Measurements from ENCODE around the gene FYN.
"Not testable (repeated sequence)": the region's sequence is repeated elsewhere in the genome, so short reads cannot be mapped to it uniquely, and the experiment has no call there.

FYN gene

DNA sequence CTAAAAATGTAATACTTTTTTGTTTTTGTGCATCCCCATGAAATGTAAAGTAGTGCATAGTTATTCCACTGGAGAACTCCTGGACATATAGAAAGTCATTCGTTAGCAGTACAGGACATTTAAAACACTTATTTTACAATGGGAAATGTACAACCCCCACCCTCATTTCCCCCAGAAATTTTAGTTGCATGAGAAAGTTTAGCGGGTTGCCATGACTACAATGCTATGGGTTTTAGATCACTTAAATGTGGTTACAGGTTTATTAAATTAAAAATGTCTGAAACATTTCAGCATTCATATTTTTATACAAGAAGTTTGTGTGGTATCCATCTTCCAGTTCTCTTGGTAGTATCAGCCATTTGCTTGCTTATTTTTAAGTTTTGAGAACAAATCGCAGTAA lies 212.7 kb downstream of the FYN start:
- DNase-seq (ENCODE audit: low read depth): no peak

DNA sequence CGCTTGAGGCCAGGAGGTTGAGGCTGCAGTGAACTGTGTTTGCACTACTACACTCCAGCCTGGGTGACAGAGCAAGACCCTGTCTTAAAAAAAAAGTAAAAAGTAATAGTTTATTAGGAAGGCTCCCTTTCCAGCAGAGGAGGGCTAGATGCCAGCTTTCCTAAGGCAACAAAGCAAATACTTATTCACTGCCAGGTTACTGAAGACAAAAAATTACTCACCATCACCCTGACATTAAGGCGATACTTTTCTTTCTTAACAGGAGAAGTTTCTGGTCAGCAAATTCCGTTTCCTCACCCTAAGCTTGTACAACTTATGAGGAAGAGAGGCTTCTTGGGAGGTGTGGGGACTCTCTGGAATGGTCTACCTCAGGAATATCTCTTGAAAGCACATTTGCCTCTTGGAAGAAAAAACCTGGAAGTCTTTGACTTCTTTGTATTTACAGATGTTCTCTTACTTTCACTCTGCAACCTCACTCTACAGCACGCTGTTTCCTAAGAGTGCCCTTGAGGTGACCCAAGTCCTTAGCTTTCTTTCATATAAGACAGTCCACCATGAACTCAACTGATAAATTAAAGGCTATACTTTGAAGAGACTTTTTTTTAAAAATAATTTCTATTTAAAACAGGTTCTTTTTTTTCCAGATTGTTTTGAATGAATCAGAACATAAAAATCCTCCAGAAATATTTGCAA lies 214.6 kb downstream of the FYN start:
- DNase-seq (ENCODE audit: low read depth): peak; percentile 75

DNA sequence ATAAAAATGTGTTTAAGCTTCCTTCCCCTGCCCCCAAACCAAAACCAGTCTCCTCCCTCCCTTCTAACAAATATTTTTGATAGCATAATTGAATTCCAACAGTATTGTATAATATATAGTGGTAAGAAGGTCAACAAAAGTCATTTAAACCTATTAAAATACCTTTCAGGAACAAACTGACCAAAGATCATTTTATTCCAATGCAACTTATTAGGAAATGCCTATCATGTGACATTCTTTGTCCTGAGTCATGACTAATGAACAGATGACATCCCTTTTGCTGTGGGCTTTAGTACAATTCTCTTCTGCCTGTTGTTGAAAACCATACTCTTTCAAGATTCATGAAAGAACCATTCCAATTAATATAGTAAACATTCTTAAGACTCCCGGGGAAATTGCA lies 216.1 kb downstream of the FYN start:
- peak; percentile 83 for DNase-seq (ENCODE audit: low read depth)

DNA sequence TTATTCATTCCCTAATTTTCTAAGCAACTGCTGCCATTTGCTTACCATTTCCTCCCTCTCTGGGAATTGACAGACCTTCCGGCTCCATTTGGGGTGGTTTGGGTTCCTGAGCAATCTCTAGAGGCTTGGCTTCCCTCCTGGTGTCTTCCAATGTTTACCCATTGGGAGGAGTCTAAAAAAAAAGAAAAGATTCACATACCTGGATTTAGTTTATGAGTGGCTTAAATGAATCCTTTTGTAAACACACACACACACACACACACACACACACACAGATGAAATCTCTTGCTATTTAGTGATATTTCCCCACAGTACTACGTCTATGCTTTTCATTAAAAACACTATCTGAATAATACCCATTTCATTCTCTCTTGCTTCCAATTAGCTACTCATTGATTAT lies 219.3 kb downstream of the FYN start:
- no peak for DNase-seq (ENCODE audit: low read depth)

DNA sequence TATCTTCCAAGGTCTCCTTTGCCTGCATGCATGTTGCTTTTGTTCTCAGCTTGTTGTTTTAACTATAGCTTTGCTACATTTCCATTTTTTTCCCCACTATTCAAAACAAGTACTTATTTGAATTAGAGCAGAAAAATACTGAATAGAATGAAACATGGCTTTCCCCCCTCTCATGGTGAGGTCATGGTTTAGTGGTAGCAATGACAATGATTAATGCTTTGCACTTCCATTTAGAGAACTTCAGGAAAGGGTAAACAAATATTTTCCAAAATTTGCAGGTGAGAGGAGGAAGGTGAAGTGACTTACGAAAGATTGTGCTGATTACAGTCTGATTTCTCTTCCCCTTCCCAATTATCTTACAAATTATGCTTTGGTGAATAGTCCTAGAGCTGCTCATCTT lies 219.8 kb downstream of the FYN start:
- no peak for DNase-seq (ENCODE audit: low read depth)

DNA sequence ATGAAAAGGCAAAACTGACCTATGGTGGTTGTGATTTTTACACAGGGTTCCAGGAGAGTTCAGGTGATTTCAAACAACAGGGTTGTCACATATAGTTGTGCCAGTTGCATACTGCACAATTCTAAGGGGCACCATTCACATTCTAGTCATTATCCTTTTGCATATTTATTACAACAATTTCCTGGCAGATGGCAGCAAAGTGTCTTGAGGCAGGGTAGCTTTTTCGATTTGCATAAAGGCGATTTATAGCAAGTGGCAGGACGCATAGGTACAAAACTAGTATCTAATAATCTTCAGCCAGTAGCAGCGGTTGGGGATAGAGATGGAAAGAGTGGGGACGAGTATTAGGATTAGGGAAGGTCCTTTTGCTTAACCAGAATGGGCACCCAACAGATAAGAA lies 221.1 kb downstream of the FYN start:
- no peak for DNase-seq (ENCODE audit: low read depth)

DNA sequence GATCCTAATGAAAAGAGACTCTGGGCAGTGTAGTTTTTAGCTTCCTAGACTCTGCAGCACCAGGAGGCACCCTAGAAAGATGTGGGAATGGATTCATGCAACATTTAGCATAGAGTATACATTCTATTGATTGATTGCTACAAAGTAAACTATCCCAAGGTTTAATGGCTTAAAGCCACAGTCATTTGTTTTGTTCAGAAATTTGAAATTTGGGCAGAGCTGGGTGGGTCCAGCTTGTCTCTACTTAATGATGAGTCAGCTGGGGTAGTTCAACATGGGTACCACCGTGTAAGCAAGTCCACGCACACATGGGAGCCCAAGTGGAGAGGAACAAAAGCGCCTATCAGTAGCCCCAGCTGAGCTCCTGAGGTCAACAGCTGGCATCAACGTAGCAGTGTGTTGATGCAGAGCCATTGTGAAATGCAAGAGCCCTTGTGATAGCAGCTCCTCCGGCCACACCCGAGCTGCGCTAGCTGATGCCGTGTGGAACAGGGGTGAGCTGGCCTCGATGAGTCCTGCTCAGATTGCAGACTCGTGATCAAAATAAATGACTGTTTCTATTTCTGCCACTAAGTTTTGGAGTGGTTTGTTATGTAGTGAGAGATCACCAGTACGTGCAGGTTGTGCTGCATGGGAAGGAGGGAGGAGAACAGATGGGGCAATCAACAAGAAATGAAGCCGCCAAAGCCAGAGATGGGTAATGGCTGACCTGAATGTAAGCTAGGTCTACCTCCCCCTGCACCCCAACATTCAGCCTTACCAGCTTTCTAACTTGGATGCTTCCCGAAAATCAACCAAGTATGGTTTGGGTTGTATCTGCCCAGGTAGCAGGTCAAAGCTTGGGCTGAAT lies 221.8 kb downstream of the FYN start:
- peak; percentile 42 for DNase-seq (ENCODE audit: low read depth)

DNA sequence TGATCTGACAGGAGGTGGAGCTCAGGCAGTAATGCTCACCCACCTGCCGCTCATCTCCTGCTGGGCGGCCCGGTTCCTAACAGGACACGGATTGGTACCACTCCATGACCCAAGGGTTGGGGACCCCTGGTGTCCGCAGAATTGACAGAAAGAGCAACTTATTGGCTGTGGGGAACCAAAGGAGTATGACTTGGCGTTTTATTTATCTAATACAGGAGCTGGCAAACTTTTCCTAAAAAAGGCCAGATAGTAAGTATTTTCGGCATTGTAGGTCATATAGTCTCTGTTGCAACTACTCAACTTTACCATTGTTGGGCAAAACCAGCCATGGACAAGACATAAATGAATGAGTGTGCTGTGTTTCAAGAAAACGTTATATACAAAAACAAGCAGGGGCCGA lies 223.2 kb downstream of the FYN start:
- DNase-seq (ENCODE audit: low read depth): no peak

DNA sequence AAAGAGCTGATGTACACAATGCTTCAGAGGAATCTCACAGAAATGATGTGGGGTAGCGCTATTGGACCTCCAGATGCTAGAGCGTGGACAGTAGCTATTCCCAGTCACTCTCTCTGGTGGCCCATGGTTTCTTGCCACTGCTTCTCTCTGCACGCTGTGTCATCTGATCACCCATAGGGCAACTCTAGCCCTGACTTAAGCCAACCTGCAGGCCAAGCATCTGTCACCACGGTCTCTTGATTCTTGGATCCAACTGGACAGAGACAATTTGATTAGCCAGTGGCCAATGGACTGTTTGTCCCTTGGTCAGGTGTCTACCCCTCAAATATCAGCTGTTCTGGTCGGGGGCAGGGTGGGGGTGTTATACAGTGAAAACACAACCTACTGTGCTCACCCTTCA lies 225.2 kb downstream of the FYN start:
- DNase-seq (ENCODE audit: low read depth): no peak

DNA sequence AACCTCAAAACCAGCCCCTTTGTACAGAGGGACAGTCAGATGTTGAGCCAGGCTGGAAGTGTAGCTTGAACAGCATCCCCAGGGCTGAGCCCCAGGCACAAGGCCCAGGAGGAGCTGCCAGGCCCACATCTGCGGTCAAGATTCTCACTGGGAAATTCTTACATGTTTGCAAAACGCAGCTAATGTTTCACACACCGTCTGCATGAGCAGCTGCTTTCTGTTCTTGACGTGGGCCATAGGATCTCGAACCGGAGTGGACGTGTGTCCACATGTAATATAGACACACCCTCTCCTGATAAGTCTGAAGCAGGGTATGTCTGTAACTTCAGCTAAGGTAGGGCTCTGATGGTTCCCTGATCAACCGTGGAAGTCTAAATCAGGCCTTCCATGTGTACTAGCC lies 226.3 kb downstream of the FYN start:
- peak; percentile 92 for DNase-seq (ENCODE audit: low read depth)

DNA sequence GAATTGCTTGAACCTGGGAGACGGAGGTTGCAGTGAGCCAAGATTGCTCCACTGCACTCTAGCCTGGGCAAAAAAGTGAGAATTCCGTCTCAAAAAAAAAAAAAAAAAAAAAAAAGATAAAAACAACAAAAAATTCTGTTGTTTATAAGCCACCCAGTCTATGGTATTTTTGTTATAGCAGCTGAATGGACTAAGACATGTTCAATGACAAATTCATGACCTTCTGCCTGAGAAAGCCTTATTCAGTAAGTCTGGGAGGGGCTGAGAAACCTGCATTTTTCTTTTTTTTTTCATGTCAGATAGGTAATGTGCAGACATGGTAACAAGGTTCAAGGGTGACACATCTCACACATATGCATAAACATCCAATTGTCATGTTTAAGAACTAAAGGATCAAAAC lies 227.2 kb downstream of the FYN start:
- no peak for DNase-seq (ENCODE audit: low read depth)

DNA sequence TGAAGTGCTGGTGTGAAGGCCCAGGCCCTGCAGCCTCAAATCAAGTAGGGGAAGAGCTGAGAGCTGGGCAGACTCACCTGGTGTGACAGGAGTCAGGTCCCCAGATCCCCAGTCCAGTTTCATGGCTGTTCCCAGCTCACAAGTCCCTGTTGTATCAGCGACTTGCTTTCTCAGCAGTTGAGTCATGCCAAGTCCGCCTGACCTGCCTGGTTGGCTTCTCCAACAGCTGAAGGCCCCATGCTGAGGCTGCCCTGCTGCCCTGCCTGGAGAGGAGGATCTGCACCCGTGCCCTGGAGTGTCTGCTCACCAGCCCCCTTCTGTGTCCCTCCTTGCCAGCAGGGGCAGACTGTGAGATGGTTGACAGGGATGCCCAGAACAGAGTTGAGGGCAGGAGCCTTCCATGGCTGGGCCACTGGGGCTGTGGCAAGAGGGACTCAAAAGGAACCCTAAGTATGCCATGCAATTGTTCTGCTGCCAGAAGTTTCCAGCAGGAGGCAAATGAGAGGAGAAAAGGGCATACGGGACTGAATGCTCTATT lies 228.3 kb downstream of the FYN start:
- no peak for DNase-seq (ENCODE audit: low read depth)

DNA sequence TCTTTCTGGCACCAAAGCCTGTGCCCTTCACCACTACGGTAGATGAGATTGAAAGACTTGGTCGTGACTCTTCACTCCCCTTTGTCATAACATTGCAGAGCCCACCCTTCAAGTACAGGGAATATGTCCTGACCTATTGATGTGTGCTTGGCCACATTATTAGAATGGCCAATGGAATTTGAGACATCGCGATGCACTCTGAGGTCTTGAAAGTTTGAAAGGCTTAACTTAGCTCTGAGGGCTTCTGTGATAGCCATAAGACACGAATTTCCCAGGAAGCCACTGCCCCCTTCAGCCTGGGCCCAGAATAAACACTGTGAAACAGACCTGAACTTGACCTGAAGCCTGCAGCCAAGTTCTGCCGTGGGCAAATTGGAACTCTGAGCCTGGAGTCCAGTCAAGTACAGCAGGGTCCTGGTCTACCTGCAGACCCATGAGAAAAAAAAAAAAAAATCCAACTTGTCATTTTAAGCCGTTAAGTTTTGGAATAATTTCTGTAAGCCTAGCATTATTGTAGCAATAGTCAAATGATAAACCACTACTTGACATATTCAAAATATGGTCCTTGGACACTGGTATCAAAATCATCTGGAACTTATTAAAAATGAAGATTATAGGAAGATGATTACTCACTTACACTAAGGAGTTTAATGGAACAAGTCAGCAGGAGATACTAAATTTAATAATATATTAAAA lies 230.6 kb downstream of the FYN start:
- peak; percentile 71 for DNase-seq (ENCODE audit: low read depth)

DNA sequence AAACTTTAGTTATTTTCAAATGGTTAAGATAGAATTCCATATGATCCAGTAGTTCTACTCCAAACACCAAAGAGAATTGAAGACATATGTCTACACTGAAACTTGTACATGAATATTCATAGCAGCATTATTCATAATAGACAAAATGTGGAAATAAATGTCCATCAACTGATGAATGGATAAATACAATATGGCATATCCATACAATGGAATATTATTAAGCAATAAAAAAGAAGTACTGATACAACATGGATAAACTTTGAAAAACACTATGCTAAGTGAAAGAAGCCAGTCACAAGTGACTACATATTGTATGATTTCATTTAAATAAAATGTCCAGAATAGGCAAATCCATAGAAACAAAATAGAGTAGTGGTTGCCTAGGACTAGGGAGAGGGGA lies 234.0 kb downstream of the FYN start:
- DNase-seq (ENCODE audit: low read depth): no peak

DNA sequence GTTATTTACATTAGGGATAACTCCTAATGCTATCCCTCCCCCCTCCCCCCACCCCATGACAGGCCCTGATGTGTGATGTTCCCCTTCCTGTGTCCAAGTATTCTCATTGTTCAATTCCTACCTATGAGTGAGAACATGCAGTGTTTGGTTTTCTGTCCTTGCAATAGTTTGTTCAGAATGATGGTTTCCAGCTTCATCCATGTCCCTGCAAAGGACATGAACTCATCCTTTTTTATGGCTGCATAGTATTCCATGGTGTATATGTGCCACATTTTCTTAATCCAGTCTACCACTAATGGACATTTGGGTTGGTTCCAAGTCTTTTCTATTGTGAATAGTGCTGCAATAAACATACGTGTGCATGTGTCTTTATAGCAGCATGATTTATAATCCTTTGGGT lies 238.3 kb downstream of the FYN start:
- DNase-seq (ENCODE audit: low read depth): not testable (repeated sequence)

DNA sequence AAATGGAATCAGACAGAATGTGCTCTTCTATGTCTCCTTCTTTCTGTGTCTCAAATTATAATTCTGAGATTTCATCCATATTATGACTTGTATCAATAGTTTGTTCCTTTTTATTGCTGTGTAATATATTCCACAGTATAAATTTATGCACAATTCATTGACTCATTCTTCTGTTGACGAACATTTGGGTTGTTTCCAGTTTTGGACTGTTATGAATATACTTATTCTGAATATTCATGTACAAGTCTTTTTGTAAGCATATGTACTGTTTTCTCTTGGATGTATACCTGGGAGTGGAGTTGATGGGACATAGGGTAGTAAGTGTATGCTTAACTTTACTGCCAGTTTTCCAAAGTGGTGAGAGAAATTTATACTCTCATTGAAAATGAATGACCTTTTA lies 239.4 kb downstream of the FYN start:
- no peak for DNase-seq (ENCODE audit: low read depth)

DNA sequence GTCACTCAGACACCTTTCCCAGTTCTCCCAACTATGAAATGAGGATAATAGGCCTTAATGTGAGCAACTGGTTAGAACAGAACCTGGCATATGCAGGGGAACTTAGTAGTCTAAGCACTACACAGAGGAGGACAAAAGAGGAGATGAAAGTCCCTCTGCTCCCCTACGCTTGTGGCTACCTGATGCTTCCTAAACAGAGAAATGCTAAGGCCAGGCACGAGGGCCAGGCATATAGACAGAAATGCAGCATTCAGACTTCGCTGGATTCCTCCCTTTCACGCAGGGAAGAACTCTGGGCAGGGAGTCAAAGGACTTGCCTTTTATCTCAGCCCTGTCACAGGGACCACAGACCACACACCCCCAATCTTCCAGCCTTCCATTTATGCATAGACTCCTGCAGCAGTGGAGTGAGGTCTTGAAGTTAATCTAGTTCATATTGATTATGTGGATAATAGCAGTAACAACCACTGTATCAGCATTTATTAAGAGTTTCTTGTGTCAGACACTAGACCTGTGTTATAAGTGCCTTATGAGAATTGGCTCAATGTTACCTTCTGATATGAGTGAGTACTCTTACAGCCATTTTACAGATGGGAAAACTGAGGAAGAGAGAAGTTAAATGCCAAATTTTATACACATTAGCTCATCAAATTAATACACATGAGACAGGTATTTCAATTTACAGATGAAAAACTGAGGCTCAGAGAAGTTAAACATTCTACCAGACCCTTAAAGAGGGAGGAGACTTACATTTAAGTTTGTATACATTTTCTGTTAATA lies 240.6 kb downstream of the FYN start:
- DNase-seq (ENCODE audit: low read depth): no peak

DNA sequence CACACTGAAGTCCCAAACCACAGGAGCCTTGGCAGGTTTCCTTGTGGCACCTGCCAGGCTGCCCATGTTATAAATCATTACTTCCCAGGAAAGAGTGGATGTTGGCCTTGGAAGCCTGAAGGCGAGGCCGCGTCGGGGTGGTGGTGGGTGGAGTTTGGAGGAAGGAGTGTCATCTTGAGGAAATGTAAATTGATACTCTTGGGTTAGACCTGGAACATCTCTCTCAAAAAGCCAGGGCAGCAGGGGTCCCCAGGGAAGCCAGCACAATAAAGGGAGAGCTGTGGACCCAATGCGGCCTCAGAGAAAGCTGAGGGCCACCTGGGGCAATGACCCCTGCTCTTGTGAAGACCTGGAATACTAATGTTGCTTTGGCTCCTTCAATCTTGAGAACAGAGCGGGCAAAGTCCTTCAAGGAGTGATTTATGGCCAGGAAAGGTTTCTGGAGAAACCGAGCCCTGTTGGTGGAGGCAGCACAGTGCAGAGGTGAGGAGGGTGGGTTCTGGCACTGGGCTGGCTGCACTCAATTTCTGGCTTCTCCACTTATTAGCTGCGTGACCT lies 241.3 kb downstream of the FYN start:
- DNase-seq (ENCODE audit: low read depth): no peak

DNA sequence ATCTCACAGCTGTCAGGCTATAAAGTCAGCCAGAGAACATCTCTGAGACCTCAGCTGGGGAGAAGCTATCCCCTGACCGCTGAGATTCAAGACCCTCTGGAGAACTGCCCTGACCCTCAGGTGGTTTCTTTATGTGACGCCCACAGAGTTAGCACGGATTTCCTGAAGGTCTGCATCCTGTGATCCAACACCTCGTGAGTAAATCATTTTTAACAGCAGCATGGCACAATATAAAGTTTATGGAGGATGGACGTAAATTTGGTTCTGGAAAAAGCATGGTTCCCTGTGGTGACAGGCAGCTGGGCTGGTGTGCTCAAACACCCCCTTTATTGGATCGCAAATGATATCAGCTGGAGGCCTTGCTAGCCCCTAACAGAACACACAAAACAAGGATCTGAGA lies 242.2 kb downstream of the FYN start:
- no peak for DNase-seq (ENCODE audit: low read depth)

DNA sequence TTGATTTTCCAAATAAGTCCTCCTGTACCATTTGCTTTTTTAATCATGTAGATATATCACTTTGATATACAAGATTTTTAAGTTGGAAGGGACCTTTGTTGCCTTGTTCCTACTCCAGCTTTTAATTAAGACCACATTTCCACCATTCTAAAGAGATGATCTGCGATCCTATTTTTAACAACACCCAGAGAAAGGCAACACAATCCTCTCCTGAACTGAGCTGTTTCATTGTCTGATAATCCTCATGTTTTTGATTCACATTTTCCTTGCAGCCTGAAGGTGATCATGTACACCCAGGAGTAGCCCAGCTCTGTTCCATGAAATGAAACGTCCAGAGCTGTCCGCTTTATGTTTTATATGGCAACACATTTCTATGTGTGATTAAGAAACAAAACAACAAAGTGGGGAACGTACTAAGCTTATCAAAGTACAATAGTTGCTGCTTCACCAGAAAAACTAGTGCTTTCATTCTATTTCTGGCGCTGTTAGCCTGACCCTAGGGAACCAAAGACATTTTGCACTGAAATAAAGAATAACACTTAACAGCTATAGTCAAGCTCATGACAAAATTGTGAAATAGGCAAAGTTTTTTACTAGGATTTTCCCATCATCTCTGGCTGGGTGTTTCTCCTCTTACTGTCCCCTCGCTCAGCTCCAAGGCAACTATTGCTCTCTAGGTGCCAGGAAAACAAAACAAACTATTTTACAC lies 245.0 kb downstream of the FYN start:
- DNase-seq (ENCODE audit: low read depth): peak; percentile 86

DNA sequence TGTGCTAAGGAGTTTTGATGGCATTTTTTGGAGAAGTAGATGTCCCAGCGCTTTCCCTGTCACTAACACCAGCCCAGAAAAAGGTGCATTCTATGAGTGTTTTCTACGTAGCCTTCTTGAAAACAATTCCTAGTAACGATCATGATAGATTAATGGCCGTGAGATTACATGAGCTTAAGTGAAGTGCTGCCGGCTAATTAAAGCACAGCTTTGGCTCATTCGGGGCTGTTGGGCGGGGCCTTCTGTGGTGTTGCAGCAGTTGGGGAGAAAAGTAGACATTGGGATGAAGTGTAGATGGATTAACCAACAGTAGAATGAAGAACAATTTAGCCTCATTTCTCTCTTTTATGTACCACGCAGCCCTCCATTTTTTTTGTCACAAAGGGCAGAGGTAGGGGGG lies 246.8 kb downstream of the FYN start:
- DNase-seq (ENCODE audit: low read depth): no peak

Measured in fibroblast of gingiva (primary cell).